ENCODE results near the gene TUB. TPM values are rescaled to one million over a fixed set of nuclear protein-coding genes. Genes with fewer than 3 reads are reported as not detected.

Gene TUB
- total RNA-seq, 8 experiments from 2014 or later, result 0.76 to 57.2 (median 25.7) TPM

Other genes with a start within 250 kb of the TUB start
- 1 to 10 TPM in 1 of 8 experiments, under 1 TPM in 4, not detected in 3; 0.04 to 1.2 (median 0.46) TPM for gene OR10A6, start 149.9 kb upstream of the TUB start, total RNA-seq
- under 1 TPM in 4 of 8 experiments, not detected in 4; 0.24 to 0.58 (median 0.35) TPM for gene OR10A3, start 139.5 kb upstream of the TUB start, total RNA-seq
- gene NLRP10, start 115.8 kb upstream of the TUB start, total RNA-seq, result 1 to 10 TPM in 1 of 8 experiments, under 1 TPM in 3, not detected in 4; 0.14 to 1.4 (median 0.39) TPM
- 100 to 1,000 TPM; 212 to 457 (median 285) TPM for gene EIF3F, start 93.9 kb upstream of the TUB start, total RNA-seq
- 10 to 100 TPM in 5 of 8 experiments, 1 to 10 TPM in 1, under 1 TPM in 2; 0.10 to 48.0 (median 24.3) TPM for gene RIC3, start 87.8 kb downstream of the TUB start, total RNA-seq
- 10 to 100 TPM in 1 of 8 experiments, 1 to 10 TPM in 5, not detected in 2; 1.1 to 11.7 (median 7.2) TPM for gene LMO1, start 182.7 kb downstream of the TUB start, total RNA-seq

Data from motor neuron (in vitro differentiated cells).